ENCODE results near the gene FAM13A.

DNA sequence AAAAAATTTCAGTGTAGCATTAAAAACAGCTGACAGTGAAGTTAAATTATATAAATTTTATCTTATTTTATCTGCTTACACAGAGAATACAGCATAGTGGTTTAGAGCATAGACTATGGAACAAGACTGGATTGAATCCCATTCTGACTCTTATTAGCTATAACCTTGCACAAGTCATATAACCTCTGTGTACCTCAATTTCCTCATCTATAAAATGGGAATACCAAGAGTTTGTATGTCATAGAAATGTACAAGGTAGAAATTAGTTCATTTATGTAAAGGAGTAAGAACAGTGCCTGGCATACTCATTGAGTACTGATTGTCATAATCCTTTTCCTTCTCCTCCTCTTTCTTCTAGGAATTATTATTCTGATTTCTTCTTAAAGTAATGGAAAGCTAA lies 25.7 kb downstream of the FAM13A start:
- TF ChIP-seq POLR2AphosphoS5 (IDR thresholded peaks at IDR 0.05) = no peak
- TF ChIP-seq POLR2A (IDR thresholded peaks at IDR 0.05) = no peak
- TF ChIP-seq, protein P1, sequence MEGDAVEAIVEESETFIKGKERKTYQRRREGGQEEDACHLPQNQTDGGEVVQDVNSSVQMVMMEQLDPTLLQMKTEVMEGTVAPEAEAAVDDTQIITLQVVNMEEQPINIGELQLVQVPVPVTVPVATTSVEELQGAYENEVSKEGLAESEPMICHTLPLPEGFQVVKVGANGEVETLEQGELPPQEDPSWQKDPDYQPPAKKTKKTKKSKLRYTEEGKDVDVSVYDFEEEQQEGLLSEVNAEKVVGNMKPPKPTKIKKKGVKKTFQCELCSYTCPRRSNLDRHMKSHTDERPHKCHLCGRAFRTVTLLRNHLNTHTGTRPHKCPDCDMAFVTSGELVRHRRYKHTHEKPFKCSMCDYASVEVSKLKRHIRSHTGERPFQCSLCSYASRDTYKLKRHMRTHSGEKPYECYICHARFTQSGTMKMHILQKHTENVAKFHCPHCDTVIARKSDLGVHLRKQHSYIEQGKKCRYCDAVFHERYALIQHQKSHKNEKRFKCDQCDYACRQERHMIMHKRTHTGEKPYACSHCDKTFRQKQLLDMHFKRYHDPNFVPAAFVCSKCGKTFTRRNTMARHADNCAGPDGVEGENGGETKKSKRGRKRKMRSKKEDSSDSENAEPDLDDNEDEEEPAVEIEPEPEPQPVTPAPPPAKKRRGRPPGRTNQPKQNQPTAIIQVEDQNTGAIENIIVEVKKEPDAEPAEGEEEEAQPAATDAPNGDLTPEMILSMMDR (IDR thresholded peaks at IDR 0.05) = no peak
- no peak for TF ChIP-seq EP300 (IDR thresholded peaks at IDR 0.05)
